H1 (cell line): ENCODE measurements around the gene TCF4. TPM values are rescaled to one million over a fixed set of nuclear protein-coding genes. Genes with fewer than 3 reads are reported as not detected.

Experiments used
- BACH1 ChIP-seq: IDR thresholded peaks from 2 replicates; pipeline ENCODE4 v1.6.1; 2012; ENCODE audit warnings: low read length, improper control_type of control experiment
- CHD2 ChIP-seq: IDR thresholded peaks from 2 replicates; pipeline ENCODE4 v1.6.1; 2012; ENCODE audit warnings: low read length, improper control_type of control experiment
- CTCF ChIP-seq, 3 experiments: IDR thresholded peaks; 1 replicate in 2 of 3; 2 replicates in 1 of 3; pipeline versions ENCODE4 v1.5.1 to v1.6.1; 2011; ENCODE audit warnings: low read length in 3 of 3, mild to moderate bottlenecking in 3 of 3, inconsistent platforms in 2 of 3, low read depth in 1 of 3, moderate library complexity in 1 of 3; ENCODE audit not compliant: insufficient read depth in 1 of 3; ENCODE audit errors: control extremely low read depth in 1 of 3
- HDAC2 ChIP-seq, 2 experiments: fragments of 300-600 bp in 1 of 2; sonication (generic) in 1 of 2; IDR thresholded peaks; 2 replicates each; pipeline ENCODE4 v1.6.1; 2011 to 2012; ENCODE audit warnings: low read depth in 2 of 2, low read length in 2 of 2, mild to moderate bottlenecking in 2 of 2, moderate library complexity in 2 of 2, borderline replicate concordance in 1 of 2, inconsistent platforms in 1 of 2
- NRF1 ChIP-seq: IDR thresholded peaks from 2 replicates; pipeline ENCODE4 v1.6.1; 2011; ENCODE audit warnings: mild to moderate bottlenecking, low read depth, low read length, improper control_type of control experiment
- PHF8 ChIP-seq: fragments of 200-600 bp; sonication (generic); conservative IDR thresholded peaks from 2 replicates; pipeline ENCODE4 v1.7.1; 2012; ENCODE audit warnings: low read depth, mild to moderate bottlenecking, inconsistent platforms, low read length, moderate library complexity
- SRF ChIP-seq: IDR thresholded peaks from 2 replicates; pipeline ENCODE4 v1.6.1; 2011; ENCODE audit warnings: mild to moderate bottlenecking, low read depth, low read length, moderate library complexity
- TBP ChIP-seq: IDR thresholded peaks from 2 replicates; pipeline ENCODE4 v1.6.1; 2011; ENCODE audit warnings: low read depth, low read length, improper control_type of control experiment
- polyA plus RNA-seq, 7 experiments: library from polyadenylated mRNA; depleted of rRNA in 3 of 7; stranded (reverse) in 5 of 7; unstranded in 2 of 7; fragments of >200 nt in 5 of 7; fragments of 200-250 nt in 2 of 7; gene quantifications; 1 replicate in 5 of 7; 2 replicates in 1 of 7; 4 replicates in 1 of 7; pipeline versions ENCODE4 v1.2.1 to v1.2.3, GENCODE V29; 2011 to 2013; ENCODE audit warnings: missing spikeins in 2 of 7, mixed read lengths in 2 of 7
- total RNA-seq: library from RNA; stranded (reverse); fragmentation: NEBNext Ultra II Directional; extraction: Animal tissue kit (Norgen Biotek cat#: 25700); gene quantifications from 2 replicates; pipeline ENCODE4 v1.2.1, GENCODE V29; 2021

The TCF4 gene
- total and polyA plus RNA-seq, 2 of the 8 experiments (the other 6 are each of a cell fraction or from before 2014, with no cell fraction given), result 59.3 to 118 TPM

GRCh38 chr18:55302167-55302833, 285.7 kb downstream of the TCF4 start (continued):
- TF ChIP-seq HDAC2 (IDR thresholded peaks at IDR 0.05; ENCODE audit: borderline replicate concordance in 1 of 2, low read depth in 2 of 2, low read length in 2 of 2) (no peak), NRF1 (no peak), TBP (no peak), BACH1 (no peak), CTCF (IDR thresholded peaks at IDR 0.05; ENCODE audit: control extremely low read depth in 1 of 3, insufficient read depth in 1 of 3, low read depth in 1 of 3, low read length in 3 of 3) (no peak), CHD2 (no peak), SRF (no peak), PHF8 (no peak)
- TF ChIP-seq, all 59 proteins: peak for 0
